ENCODE measurements around the gene CFAP206. TPM values are rescaled to one million over a fixed set of nuclear protein-coding genes. Genes with fewer than 3 reads are reported as not detected.

Gene CFAP206
- total and polyA plus RNA-seq, 8 donors, result 0.59 to 4.3 (median 2.8) TPM

DNA sequence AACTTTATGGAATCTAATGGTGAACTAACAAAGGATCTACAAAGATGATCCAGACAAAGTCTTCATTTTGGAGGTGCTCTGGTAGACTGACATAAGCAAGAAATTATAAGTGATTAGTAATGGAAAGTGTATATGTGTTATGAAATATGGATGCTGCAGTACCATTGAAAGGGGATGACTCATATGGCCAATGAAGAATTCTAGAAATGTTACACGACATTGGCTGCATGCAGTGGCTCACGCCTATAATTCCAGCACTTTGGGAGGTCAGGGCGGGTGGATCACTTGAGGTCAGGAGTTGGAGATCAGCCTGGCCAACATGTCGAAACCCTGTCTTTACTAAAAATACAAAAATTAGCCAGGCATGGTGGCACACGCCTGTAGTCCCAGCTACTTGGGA, 23.5 kb downstream of the CFAP206 start:
- intact Hi-C loops (cut with DNase I), result no loop called here
- no peak for DNase-seq
- Histone ChIP-seq H3K27ac (no peak overlapping the region), H3K4me1 (no peaks in the 10 kb centered on the region), H3K27me3 (no peaks in the 10 kb centered on the region), H3K36me3 (no peaks in the 10 kb centered on the region), H3K9me3 (no peaks in the 10 kb centered on the region), H3K4me3 (no peak overlapping the region)
- no peak for ATAC-seq
- TF ChIP-seq CTCF (IDR thresholded peaks at IDR 0.05), result no peak

DNA sequence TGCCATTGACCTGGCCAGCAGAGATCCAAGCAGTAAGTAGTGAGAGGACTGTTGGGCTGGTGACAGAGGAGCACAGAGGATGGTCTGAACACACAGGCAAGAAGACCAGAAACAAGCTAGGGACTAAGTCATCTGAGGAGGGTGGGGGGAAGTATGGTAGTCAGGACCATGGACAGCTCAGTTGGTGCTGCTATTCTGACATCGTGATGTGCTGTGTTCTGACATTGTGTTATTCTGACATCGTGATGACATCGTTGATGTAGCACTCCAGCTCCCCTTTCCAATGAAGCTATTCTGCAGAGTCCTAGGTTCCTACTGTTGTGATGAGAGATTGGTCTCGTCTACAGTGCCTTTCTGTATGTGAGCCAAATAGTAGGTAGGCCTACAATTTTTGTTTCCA, 28.7 kb downstream of the CFAP206 start:
- H3K36me3 ChIP-seq, result no peaks in the 10 kb centered on the region
- no peak overlapping the region for H3K4me3 ChIP-seq
- TF ChIP-seq CTCF (IDR thresholded peaks at IDR 0.05), result no peak
- H3K9me3 ChIP-seq, result peaks cover 0 to 2% of the 10 kb centered on the region in 2 donors
- intact Hi-C loops (cut with DNase I), result no loop called here
- ATAC-seq (peak; percentile 92), DNase-seq (peak in 3 of 4 donors; percentile 47 to 76 (median 63))
- H3K27ac ChIP-seq, result no peak overlapping the region
- no peaks in the 10 kb centered on the region for H3K27me3 ChIP-seq
- no peaks in the 10 kb centered on the region for H3K4me1 ChIP-seq

DNA sequence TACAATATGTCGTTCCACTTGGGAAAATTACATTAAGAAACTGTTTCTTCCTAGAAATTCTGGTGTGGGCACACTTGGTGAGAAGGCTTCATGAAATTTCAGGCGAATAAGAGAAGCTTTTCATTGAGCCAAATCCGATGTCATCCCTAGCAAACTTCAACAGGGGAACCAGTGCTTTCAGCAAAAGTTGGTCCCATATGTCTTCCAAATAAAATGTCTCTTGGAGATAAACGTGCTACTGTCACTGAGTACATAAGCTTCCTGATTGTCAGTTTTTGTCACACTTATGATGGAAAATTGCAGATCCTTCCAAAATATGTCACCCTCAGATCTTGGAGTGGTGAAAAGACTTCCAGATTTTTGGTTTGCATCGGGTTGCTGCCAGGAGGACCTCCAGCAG, 33.9 kb downstream of the CFAP206 start:
- no peak for DNase-seq
- H3K27ac ChIP-seq, result no peak overlapping the region
- no peaks in the 10 kb centered on the region for H3K36me3 ChIP-seq
- TF ChIP-seq CTCF (IDR thresholded peaks at IDR 0.05), result no peak
- H3K4me3 ChIP-seq, result no peak overlapping the region
- peaks cover 0 to 2% of the 10 kb centered on the region in 2 donors for H3K9me3 ChIP-seq
- ATAC-seq, result no peak
- H3K4me1 ChIP-seq, result no peaks in the 10 kb centered on the region
- intact Hi-C loops (cut with DNase I), result no loop called here
- H3K27me3 ChIP-seq, result no peaks in the 10 kb centered on the region

GRCh38 chr6:87444362-87444761, 36.6 kb downstream of the CFAP206 start:
- no peak for TF ChIP-seq CTCF (IDR thresholded peaks at IDR 0.05)
- Histone ChIP-seq H3K36me3 (no peaks in the 10 kb centered on the region), H3K9me3 (no peaks in the 10 kb centered on the region), H3K4me1 (no peaks in the 10 kb centered on the region), H3K27me3 (no peaks in the 10 kb centered on the region), H3K27ac (no peak overlapping the region), H3K4me3 (no peak overlapping the region)
- DNase-seq, result no peak
- ATAC-seq, result no peak
- intact Hi-C loops (cut with DNase I), result no loop called here

DNA sequence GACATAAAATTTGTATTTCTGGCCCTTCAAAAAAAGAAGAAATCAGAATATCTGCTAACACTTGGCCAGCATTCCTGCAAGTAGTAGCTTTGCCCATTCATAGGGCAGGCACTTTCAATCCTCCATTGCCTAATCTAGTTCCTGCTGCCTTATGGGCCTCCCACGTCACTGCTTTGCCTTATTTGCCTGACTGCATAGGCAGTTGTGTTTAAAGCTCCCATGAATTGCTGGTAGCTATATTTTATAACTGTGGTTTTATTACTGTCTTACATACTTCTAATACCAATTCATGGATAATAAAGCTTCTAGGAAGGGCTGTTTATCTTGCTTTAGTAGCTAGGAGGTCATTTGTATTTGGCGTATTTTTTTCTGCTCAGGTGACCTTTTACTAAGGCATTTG, 57.3 kb downstream of the CFAP206 start:
- DNase-seq, result no peak
- H3K9me3 ChIP-seq, result peaks cover 0 to 5% of the 10 kb centered on the region in 2 donors
- no peak for ATAC-seq
- no peak overlapping the region for H3K4me3 ChIP-seq
- H3K36me3 ChIP-seq, result no peaks in the 10 kb centered on the region
- H3K27me3 ChIP-seq, result no peaks in the 10 kb centered on the region
- no peak overlapping the region for H3K27ac ChIP-seq
- intact Hi-C loops (cut with DNase I), result no loop called here
- no peaks in the 10 kb centered on the region for H3K4me1 ChIP-seq
- TF ChIP-seq CTCF (IDR thresholded peaks at IDR 0.05), result no peak
